GM19397 (cell line): ENCODE results near the gene USO1.
"Not testable (repeated sequence)": the region's sequence is repeated elsewhere in the genome, so short reads cannot be mapped to it uniquely, and the experiment has no call there.

ENCODE experiments used
- ATAC-seq: cut with Tn5 transposase; IDR thresholded peaks from one replicate; pipeline ENCODE4 v1.9.1; 2021; ENCODE audit warnings: mild to moderate bottlenecking, moderate library complexity; ENCODE audit not compliant: unreplicated experiment

USO1 gene

GRCh38 chr4:75714011-75714410 lies 10.4 kb upstream of the USO1 start:
- ATAC-seq: no peak

GRCh38 chr4:75714704-75715103 lies 9.7 kb upstream of the USO1 start:
- ATAC-seq: no peak

- no peak for ATAC-seq
Observed at GRCh38 chr4:75715105-75715799, 9.1 kb upstream of the USO1 start.

GRCh38 chr4:75716054-75716453 lies 8.3 kb upstream of the USO1 start:
- ATAC-seq: not testable (repeated sequence)

- no peak for ATAC-seq
Observed at GRCh38 chr4:75717408-75717807, 7.0 kb upstream of the USO1 start.

- ATAC-seq: no peak
Observed at GRCh38 chr4:75718529-75718928, 5.8 kb upstream of the USO1 start.

- ATAC-seq: no peak
Observed at GRCh38 chr4:75722417-75722816, 2.0 kb upstream of the USO1 start.

GRCh38 chr4:75723163-75724065 lies 963 bp upstream of the USO1 start:
- no peak for ATAC-seq

- peak; percentile 47 for ATAC-seq
Observed at GRCh38 chr4:75724867-75725724, 719 bp downstream of the USO1 start.

- not testable (repeated sequence) for ATAC-seq
Observed at GRCh38 chr4:75725942-75726538, 1.7 kb downstream of the USO1 start.

- ATAC-seq: no peak
Observed at GRCh38 chr4:75726577-75726976, 2.2 kb downstream of the USO1 start.

GRCh38 chr4:75727073-75727472 lies 2.7 kb downstream of the USO1 start:
- ATAC-seq: no peak

GRCh38 chr4:75729836-75730235 lies 5.5 kb downstream of the USO1 start:
- ATAC-seq: no peak

- ATAC-seq: no peak
Observed at GRCh38 chr4:75733369-75733768, 9.0 kb downstream of the USO1 start.

GRCh38 chr4:75735525-75735924 lies 11.1 kb downstream of the USO1 start:
- no peak for ATAC-seq

- ATAC-seq: no peak
Observed at GRCh38 chr4:75736862-75737261, 12.5 kb downstream of the USO1 start.

GRCh38 chr4:75737398-75737797 lies 13.0 kb downstream of the USO1 start:
- no peak for ATAC-seq

- ATAC-seq: no peak
Observed at GRCh38 chr4:75741027-75741426, 16.6 kb downstream of the USO1 start.

- ATAC-seq: no peak
Observed at GRCh38 chr4:75742451-75742850, 18.1 kb downstream of the USO1 start.

GRCh38 chr4:75745161-75745560 lies 20.8 kb downstream of the USO1 start:
- ATAC-seq: no peak

GRCh38 chr4:75745721-75746199 lies 21.4 kb downstream of the USO1 start:
- ATAC-seq: no peak
